A549 treated with AZD2906 at 1 μM for 4 hours (cell line): ENCODE results near the gene AOPEP. TPM values are rescaled to one million over a fixed set of nuclear protein-coding genes. Genes with fewer than 3 reads are reported as not detected.

Source experiments
- total RNA-seq: library from RNA; stranded (reverse); fragments of 200-300 nt; extraction: Qiagen RNA extraction; gene quantifications from 5 replicates; pipeline ENCODE4 v1.2.3, GENCODE V29; 2022

The AOPEP gene, protein sequence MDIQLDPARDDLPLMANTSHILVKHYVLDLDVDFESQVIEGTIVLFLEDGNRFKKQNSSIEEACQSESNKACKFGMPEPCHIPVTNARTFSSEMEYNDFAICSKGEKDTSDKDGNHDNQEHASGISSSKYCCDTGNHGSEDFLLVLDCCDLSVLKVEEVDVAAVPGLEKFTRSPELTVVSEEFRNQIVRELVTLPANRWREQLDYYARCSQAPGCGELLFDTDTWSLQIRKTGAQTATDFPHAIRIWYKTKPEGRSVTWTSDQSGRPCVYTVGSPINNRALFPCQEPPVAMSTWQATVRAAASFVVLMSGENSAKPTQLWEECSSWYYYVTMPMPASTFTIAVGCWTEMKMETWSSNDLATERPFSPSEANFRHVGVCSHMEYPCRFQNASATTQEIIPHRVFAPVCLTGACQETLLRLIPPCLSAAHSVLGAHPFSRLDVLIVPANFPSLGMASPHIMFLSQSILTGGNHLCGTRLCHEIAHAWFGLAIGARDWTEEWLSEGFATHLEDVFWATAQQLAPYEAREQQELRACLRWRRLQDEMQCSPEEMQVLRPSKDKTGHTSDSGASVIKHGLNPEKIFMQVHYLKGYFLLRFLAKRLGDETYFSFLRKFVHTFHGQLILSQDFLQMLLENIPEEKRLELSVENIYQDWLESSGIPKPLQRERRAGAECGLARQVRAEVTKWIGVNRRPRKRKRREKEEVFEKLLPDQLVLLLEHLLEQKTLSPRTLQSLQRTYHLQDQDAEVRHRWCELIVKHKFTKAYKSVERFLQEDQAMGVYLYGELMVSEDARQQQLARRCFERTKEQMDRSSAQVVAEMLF
- 126 to 170 TPM (median 160 TPM) in 5 replicates for total RNA-seq

DNA sequence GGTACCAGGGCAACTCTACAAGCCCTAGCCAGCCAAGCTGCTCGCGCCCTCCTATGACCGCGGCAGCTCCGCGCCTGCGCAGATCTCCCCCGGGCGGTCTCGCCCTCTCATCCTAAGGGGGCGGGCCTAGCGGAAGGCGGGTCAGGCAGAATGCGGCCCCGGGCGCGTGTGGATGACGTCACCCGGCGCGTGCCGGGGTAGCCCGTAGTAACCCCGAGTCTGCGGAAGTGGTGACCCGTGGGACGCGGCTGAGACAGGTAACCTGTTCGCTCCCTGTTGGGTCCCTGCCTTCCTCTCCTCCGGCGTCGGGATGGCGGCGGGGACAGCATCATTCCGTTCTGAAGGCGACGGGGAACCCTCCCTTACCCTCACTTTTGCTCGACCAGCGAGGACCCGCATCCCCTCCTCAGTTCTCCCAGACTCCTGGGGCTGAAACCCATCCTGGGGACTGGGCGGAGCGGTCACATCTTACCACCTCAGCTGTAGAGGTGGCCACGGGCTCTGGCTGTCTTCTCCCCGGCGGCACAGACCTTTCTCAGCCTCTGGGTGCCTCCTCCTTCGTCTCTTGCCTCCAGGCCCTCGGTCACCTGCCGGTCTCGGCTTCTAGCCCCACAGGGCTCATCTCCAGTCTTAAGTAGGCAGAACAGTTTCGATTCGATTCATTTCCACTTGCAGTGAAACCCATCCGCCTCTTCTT is at the start of gene AOPEP:
TSS of gene AOPEP (plus strand) at position 205 of the 697 bp plus-strand sequence. CDS start 33,085 bp downstream, outside the sequence.

Other genes with a start within 250 kb of the AOPEP start
- 0.43 to 0.76 TPM (median 0.55 TPM) in 5 replicates for gene PCAT7, start 171.6 kb upstream of the AOPEP start, total RNA-seq
- gene FBP2, start 132.9 kb upstream of the AOPEP start, total RNA-seq = not detected in 5 replicates
- not detected in 5 replicates for gene FBP1, start 87.2 kb upstream of the AOPEP start, total RNA-seq